ENCODE data around the gene KBTBD13. TPM values are rescaled to one million over a fixed set of nuclear protein-coding genes. Genes with fewer than 3 reads are reported as not detected.

The KBTBD13 gene
- total and polyA plus RNA-seq, 3 donors from 2014 or later: 1.2 to 3.4 (median 2.4) TPM

DNA sequence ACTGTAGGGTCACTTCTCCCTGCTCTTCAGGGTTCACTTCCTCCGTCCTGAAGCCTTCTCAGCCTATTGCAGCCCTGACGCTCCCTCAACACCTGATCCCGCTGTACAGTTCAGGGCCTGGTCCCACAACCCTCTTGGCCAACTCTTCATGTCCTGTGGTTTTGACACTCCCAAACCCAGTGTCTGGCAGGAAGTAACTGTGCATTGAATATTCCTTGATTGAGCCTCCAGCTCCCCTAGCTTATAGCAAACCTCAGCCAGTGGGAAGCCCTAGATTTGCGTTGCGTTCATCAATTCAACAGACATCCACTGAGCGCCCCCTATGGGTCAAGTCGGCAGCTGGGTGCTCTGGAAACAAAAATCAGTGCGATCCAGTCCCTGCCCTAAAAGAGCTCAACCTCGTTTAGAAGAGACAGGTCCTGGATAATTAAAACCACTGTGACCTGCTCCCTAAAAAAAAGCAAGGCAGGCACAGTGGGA lies 24.9 kb downstream of the KBTBD13 start:
- intact Hi-C loops (cut with DNase I; ENCODE audit: low total_unique reads): no loop called here
- Histone ChIP-seq H3K27ac (no peak overlapping the region), H3K4me3 (peak overlapping the region in 1 of 2 donors; percentile 29), H3K27me3 (no peaks in the 10 kb centered on the region), H3K9me3 (no peaks in the 10 kb centered on the region), H3K4me1 (peaks cover 7% of the 10 kb centered on the region), H3K36me3 (ENCODE audit: low read depth, missing control alignments) (no peaks in the 10 kb centered on the region)
- peak; percentile 87 for DNase-seq
- TF ChIP-seq POLR2A (IDR thresholded peaks at IDR 0.05): no peak
- TF ChIP-seq, protein P1, sequence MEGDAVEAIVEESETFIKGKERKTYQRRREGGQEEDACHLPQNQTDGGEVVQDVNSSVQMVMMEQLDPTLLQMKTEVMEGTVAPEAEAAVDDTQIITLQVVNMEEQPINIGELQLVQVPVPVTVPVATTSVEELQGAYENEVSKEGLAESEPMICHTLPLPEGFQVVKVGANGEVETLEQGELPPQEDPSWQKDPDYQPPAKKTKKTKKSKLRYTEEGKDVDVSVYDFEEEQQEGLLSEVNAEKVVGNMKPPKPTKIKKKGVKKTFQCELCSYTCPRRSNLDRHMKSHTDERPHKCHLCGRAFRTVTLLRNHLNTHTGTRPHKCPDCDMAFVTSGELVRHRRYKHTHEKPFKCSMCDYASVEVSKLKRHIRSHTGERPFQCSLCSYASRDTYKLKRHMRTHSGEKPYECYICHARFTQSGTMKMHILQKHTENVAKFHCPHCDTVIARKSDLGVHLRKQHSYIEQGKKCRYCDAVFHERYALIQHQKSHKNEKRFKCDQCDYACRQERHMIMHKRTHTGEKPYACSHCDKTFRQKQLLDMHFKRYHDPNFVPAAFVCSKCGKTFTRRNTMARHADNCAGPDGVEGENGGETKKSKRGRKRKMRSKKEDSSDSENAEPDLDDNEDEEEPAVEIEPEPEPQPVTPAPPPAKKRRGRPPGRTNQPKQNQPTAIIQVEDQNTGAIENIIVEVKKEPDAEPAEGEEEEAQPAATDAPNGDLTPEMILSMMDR (IDR thresholded peaks at IDR 0.05): peak; percentile 73 to 78 (median 78)
- WGBS, 2 donors: 25 to 34% methylated on average over 9 of the region's 9 CpGs

DNA sequence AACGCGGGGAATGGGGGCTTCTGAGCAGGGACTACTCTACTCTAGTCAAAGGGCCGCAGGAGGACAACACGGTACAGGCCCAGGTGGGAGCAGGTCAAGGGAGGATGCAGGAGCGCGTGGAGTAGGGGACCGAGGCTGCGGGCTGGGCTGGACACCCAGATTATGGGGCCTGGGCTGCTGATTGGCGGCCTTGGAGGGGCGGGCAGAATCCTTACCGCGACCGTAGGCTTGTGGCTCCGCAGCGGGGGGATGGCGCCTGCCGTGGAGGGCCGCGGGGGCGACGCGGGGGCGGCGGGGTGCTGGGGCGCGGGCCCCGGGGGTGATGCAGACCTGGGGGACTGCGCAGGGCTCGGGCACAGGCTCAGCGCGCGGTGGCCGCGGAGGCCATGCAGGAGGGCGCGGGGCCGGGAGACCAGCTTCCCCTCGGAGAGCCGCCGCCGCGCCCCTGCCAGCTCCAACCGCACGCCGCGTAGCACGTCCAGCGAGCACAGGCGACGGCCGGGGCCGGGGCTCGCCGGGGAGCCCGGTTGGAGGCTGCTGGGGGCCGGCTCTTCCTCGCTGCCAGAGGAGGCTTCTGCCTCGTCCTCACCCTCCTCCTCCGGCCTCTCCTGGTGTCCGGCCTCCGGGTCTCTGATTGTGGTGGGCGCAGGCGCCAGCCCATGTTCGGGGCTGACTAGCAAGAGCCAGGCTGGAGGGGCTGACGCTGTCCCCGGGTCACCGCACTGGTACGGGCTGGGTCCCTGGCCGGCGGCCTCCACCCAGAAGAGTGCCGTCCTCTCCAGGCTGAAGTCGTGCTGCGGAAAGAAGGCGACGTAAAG lies 25.6 kb downstream of the KBTBD13 start:
- H3K36me3 ChIP-seq (ENCODE audit: low read depth, missing control alignments): no peaks in the 10 kb centered on the region
- intact Hi-C loops (cut with DNase I; ENCODE audit: low total_unique reads): no loop called here
- 47 to 74% methylated on average over 10 to 74 of the region's 75 CpGs for WGBS, 2 donors

DNA sequence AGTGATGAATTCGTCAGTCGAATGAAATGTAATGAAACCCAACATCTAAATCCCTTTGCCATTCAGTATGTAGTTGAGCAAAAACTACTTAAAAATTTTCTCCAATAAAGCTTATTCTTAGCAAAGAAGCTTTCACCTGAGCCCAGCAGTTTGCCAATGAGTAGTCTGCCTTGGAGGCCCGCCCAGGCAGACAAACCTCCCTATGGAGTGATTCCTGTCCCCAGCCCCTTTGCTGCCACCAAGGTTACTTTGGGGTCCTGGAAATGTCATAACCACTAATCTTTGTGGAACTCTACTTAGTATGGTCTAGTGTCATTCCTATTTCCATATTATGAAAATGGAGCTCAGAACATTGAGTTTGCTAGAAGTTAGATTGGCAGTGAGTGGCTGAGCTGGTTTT lies 26.4 kb downstream of the KBTBD13 start:
- Histone ChIP-seq H3K9me3 (no peaks in the 10 kb centered on the region), H3K36me3 (ENCODE audit: low read depth, missing control alignments) (no peaks in the 10 kb centered on the region), H3K27ac (no peak overlapping the region), H3K4me3 (no peak overlapping the region), H3K4me1 (no peaks in the 10 kb centered on the region), H3K27me3 (no peaks in the 10 kb centered on the region)
- WGBS, 2 donors: 58 to 84% methylated on average over 3 of the region's 3 CpGs
- DNase-seq: no peak
- intact Hi-C loops (cut with DNase I; ENCODE audit: low total_unique reads): no loop called here
- TF ChIP-seq, protein P1 (IDR thresholded peaks at IDR 0.05): no peak
- no peak for TF ChIP-seq POLR2A (IDR thresholded peaks at IDR 0.05)

More for the DNA sequence above, 25.6 kb downstream of the KBTBD13 start:
- Histone ChIP-seq H3K9me3 (no peaks in the 10 kb centered on the region), H3K27ac (no peak overlapping the region), H3K27me3 (no peaks in the 10 kb centered on the region), H3K4me3 (peak overlapping the region; percentile 29 to 34), H3K4me1 (peaks cover under 1% of the 10 kb centered on the region)
- no peak for DNase-seq
- TF ChIP-seq POLR2A (IDR thresholded peaks at IDR 0.05): no peak

DNA sequence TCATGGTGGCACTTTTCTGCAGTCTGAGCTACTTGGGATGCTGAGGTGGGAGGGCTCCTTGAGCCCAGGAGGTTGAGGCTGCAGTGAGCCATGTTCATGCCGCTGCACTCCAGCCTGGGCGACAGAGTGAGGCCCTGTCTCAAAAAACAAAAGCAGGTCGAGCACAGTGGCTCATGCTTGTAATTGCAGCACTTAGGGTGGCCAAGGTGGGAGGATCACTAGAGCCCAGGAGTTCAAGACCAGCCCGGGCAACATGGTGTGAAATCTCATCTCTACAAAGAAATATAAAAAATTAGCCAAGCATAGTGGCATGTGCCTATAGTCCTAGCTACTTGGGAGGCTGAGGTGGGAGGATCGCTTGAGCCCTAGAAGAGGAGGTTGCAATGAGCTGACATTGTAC lies 28.5 kb downstream of the KBTBD13 start:
- Histone ChIP-seq H3K27me3 (no peaks in the 10 kb centered on the region), H3K36me3 (ENCODE audit: low read depth, missing control alignments) (no peaks in the 10 kb centered on the region), H3K4me3 (no peak overlapping the region), H3K27ac (no peak overlapping the region), H3K9me3 (no peaks in the 10 kb centered on the region), H3K4me1 (no peaks in the 10 kb centered on the region)
- intact Hi-C loops (cut with DNase I; ENCODE audit: low total_unique reads): no loop called here
- WGBS, 2 donors: 86 to 88% methylated on average over 5 of the region's 5 CpGs
- DNase-seq: no peak
- TF ChIP-seq, protein P1 (IDR thresholded peaks at IDR 0.05): no peak
- no peak for TF ChIP-seq POLR2A (IDR thresholded peaks at IDR 0.05)

DNA sequence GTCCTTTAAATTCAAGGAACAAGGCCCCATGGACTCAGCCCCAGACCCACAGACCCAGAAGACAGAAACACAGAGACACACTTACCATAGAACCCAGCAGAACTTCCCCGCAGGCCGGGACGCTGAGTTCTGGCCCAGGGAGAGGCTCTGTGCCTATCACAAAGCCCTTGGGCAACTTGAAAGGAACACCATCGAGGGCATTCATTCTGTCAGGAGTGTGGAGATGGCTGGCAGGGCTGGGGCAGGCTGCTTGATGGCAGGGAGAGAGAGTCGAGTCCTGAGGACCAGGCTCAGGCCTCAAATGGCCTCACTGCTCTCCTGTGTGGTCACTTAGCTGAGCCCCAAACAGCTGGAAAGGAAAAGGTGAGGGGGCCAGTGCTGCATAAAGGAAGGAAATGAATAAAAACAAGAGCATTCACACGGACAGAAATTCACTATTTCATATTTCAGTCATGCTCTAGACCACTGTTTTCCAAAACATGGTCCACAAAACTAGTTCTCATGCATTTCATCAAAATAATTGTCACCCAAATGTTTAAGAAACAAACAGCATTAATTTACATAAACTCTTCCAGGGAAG lies 29.6 kb downstream of the KBTBD13 start:
- no peaks in the 10 kb centered on the region for H3K36me3 ChIP-seq (ENCODE audit: low read depth, missing control alignments)
- no peak overlapping the region for H3K27ac ChIP-seq
- TF ChIP-seq POLR2A (IDR thresholded peaks at IDR 0.05): no peak
- TF ChIP-seq, protein P1 (IDR thresholded peaks at IDR 0.05): no peak
- intact Hi-C loops (cut with DNase I; ENCODE audit: low total_unique reads): no loop called here
- 89 to 95% methylated on average over 6 of the region's 6 CpGs for WGBS, 2 donors
- H3K4me1 ChIP-seq: no peaks in the 10 kb centered on the region
- no peaks in the 10 kb centered on the region for H3K27me3 ChIP-seq
- no peak overlapping the region for H3K4me3 ChIP-seq
- no peaks in the 10 kb centered on the region for H3K9me3 ChIP-seq
- no peak for DNase-seq

Measured in testis (tissue), 3 donors.